ENCODE results near the gene CCDC85C.

The CCDC85C gene

DNA sequence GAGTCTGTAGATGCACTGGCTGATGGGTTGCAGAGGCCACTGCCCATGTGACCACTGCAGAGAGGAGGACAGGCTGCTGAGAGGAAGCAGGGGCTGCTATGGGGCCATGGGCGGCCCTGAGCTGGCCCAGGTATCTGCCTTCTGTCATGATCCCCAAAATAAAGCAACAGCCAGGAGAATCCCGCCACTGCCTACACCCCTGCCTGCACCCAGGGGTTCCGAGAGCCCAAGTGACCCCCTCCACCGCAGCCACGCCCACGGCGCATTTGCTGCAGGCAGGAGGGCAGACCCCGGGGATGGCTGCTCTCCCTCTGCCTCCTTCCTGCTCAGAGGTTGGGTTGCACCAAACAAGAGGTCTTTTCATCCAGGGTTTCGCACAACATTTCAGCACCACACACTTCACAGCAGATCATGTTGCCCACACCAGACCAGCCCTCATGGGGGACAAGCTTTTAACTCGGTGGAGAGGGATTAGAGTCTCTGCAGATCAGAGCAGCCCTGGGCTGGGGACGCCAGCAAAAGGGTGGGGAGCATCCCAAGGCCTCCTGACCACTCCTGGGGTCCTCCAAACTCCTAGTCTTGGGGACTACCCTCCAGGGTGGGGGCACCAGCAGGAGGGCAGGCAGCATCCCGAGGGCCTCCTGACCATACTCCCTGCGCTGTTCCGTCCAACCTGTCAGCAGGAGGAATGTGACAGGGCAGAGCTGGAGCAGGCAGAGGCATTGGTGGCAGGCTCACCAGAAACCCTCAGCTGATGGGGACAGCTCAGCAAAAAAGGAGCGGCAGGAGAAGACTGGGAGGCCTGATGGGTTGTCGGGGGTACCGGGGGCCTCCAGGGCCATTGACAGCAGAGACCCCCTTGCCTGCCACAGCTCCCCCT is 14.1 kb downstream of the CCDC85C start:
- no peak for DNase-seq (ENCODE audit: low read depth)

DNA sequence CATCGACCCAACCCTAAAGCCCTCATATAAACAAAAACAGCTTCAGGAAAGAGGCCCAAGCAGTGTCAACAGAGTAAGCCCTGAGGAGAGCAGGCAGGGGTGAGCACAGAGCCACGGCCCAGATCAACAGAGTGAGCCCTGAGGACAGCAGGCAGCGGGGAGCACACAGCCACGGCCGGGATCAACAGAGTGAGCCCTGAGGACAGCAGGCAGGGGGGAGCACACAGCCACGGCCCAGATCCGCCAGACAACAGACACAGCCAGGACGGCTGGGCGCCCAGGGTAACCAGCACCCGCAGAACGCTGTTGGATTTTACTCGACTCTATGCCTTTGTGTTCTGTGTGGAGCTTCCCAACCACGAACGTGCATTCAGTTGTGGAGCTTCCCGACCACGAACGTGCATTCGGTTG is 15.0 kb downstream of the CCDC85C start:
- no peak for DNase-seq (ENCODE audit: low read depth)

DNA sequence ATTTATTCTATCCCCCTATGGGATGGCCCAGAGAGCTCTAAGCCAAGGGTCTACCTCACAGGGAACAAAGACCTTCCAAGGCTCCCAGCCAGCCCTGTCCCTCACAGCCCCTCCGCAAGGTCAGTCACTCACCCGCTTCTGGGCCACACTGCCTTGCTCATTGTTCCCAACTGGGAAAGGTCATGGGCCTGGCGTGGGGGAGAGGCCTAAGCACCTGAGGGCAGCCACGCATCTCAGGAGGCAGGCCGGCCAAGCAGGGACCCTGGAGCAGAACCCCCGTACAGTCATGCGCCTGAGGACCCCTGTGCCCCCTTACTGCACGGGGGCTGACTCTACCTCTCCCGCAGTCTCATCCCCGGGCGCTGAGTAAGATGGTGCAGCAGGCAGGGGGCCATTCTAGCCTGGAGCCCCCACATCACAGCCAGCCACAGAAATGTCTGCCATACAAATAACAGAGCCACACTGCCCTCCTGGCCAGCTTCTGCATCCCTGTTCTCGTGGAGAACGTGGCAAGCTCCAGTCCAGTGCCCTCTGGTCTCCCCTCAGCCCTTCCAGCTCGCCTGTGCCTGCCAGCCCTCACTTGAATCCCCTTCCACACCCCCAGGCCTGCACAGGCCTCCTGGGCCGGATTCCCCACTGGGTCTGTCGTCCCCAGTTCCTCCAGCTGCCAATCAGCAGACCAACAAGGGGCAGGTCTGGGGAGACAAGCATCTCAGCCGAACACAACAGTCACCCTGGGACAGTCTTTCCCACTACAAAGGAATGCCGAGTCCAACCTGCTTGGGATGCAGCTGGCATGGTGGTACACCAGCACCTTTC is 16.3 kb downstream of the CCDC85C start:
- no peak for DNase-seq (ENCODE audit: low read depth)

DNA sequence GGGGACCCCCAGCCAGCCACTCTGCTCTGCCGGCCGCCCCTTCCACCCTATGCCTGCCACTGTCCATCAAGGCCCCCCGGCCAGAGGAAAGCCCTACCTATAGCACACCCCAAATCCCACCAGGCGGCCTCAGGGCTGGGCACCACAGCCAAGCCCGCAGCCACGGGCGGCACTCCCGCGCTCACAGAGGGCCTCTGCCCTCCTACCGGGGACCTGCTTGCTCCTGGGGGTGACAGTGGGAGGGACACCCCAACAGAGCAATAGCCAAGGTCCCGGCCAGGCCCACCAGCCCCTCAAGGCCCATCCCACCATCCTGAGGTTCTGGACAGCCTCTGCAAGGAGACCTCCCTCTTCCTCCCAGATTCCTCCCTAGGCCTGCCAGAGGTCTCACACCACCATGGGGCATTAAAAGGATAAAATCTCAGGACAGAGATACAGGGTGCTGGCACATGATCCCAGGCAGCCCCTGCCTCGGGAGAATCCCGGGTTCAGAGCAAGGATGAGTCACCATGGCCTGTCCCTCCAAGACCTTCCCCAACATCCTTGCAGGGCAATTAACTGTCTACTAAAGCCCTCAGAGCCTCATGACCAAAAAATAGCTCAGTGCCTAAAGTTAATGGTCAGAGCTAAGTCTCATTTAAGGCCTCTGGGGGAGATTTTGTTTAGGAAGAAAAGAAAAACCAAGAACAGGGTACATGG is 17.1 kb downstream of the CCDC85C start:
- no peak for DNase-seq (ENCODE audit: low read depth)

DNA sequence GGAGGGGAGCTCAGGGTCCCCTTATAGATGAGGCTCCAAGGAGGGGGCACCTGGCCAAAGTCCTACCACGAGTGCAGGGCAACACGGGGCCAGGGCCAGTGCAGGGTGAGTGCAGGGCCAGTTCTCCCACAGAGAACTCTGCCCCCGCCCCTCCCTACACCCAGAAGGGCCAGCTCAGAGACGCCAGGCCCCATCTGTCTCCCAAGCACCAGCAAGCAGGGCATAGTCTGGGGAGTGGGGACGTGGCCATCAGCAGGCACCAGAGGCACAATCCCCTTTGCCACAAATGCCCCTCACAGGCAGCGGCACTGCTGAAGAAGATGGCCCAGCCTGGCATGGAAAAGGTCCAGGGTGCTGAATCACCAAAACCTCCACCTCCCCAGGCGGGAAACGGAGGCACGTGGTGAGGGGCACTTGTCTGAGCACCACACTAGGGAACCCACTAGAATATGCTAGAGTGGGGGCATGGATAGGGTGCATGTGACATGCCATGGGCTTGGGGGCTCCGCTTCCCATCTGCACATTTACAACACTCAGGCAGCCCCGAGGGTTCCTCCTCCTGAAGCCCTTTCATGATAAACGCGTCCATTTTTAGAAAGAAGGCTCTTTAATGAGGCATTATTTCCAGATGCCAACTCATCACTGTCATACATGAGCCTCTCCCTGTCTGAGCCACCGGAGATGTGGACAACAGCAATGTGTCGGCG is 17.8 kb downstream of the CCDC85C start:
- no peak for DNase-seq (ENCODE audit: low read depth)

DNA sequence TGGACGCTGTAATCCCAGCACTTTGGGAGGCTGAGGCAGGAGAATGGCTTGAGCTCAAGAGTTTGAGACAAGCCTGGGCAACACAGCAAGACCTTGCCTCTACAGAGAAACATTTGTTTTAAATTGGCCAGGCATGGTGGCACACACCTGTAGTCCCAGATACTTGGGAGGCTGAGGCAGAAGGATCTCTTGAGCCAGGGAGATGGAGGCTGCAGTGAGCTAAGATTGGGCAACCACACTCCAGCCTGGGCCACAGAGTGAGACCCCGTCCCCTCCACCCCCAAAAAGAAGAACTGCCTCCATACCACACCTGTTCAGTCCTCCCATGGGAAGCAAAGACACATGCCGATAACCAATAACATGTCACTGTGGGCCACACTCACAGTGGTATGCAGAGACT is 19.2 kb downstream of the CCDC85C start:
- DNase-seq (ENCODE audit: low read depth), result no peak

DNA sequence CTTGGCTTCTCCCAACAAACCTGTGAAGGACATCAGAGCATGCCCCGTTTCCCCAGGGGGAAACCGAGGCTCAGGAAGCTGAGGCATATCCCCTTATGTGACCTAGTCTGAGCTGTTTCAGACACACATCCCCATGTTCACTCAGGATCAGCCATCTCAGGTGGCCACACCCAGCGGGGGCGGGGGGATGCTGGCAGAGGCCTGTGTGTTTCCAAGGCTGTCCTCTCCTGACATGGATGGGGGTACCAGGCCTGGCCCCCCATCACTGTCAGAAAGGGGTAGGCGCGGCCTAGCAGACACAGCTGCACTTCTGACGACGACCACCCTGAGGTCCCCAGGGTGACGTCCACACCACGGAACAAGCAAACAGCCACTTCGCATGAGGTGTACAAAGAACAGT is 22.1 kb downstream of the CCDC85C start:
- DNase-seq (ENCODE audit: low read depth), result no peak

DNA sequence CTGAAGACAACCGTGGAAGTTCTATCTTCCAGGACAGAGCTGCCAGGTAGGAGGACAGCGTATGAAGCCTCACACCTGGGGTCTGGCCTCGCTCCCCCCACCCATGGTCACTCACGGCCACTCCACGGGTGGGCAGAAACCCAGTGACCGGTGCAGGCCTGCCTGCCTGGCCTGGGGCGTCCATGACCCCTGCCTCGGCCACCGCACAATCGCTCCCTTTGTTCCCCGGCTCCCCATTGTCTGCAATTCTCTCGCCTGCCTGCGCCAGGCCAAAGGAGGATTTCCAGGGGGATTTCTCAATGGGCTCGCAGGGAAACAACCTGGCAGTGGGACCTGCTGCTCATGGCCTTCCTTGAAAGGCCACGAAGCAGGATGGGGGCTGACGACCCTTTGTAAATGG is 22.6 kb downstream of the CCDC85C start:
- DNase-seq (ENCODE audit: low read depth), result no peak

DNA sequence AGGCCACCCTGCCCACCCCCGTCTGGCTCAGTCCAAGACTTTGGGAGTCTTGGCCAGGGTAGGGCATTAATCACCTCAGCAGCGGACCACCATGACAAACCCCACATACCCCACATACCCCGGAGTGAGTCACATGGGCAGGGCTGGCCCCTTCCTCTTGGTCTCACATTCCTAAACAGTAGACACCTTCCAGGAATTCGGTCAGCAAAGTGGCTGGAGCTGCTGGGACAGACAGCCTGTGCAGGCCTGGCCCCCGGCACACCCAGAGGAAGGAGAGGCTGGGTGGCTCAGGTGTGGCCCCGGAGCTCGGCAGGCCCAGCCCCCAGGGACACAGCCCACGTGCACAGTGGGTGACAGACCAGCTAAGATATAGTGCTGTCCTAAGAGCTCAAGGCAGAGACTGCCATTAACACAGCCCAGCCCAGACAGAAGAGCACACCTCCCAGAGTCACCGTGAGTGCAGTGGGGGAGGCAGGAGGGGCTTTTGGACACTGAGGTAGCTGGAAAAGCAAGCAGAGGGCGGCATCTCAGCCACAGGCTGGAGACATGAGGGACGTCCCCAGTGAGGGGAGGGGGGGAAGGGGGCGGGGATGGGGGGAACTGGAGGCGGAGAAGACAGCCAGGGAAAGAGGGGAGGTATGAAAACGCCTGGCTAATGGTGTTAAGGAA is 24.0 kb downstream of the CCDC85C start:
- no peak for DNase-seq (ENCODE audit: low read depth)

DNA sequence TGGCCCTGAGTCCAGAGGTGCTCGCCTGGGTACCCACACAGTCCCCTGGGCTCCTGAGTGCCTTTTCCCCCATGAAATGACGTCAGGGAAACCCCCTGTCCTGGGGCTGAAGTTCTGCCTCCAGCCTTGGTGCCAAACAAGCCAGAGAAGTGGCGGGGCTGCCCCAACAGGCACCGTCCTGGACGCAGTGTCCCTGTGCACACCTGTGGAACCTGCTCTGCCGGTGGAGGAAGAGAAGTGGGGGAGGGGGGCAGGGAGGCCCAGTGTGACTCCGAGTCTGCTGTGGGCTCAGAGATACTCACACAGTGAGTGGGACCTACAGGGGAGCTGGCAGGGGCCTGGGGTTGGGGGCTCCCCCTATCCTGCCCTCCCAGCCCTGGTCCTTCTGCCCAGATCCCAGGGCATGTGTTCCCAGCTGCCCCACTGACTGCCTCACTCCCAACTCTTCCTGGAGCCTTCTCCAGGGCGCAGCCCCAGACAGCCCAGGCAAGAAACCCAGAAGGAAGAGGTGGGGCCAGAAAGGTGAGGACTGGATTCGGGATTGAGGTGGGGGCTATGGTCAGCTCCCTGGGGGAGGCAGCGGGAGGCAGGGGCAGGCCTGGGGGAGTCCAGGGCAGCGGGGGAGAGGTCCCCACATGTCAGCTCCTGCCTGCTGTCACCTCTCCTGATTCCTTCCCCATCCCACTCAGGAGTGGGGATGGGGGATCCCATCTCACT is 24.7 kb downstream of the CCDC85C start:
- no peak for DNase-seq (ENCODE audit: low read depth)

DNA sequence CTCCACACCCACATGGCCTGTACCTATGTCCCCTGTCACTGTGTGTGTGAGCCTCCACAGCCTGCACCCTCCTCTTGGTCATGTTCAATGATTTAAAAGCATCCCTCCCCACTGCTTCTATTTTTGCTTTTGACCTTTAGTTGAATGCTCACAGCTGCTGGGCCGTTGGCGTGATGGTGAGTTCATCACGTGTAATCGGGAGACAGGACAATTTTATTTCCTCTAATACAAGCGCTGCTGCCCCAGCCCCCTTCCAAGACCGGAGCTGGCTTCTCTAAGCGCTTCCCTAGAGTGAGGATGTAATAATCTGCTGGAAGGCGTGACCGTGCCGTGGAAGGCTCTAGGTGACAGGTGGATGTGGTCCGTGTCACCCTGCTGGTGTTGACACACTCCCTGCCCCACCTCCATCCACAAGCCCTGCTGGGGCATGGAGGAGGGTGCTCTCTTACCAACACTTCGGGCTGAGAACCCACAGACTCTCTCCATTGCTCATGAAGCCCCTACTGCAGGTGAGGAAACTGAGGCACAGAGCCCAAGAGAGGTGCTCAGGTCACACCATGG is 25.4 kb downstream of the CCDC85C start:
- DNase-seq (ENCODE audit: low read depth), result no peak

DNA sequence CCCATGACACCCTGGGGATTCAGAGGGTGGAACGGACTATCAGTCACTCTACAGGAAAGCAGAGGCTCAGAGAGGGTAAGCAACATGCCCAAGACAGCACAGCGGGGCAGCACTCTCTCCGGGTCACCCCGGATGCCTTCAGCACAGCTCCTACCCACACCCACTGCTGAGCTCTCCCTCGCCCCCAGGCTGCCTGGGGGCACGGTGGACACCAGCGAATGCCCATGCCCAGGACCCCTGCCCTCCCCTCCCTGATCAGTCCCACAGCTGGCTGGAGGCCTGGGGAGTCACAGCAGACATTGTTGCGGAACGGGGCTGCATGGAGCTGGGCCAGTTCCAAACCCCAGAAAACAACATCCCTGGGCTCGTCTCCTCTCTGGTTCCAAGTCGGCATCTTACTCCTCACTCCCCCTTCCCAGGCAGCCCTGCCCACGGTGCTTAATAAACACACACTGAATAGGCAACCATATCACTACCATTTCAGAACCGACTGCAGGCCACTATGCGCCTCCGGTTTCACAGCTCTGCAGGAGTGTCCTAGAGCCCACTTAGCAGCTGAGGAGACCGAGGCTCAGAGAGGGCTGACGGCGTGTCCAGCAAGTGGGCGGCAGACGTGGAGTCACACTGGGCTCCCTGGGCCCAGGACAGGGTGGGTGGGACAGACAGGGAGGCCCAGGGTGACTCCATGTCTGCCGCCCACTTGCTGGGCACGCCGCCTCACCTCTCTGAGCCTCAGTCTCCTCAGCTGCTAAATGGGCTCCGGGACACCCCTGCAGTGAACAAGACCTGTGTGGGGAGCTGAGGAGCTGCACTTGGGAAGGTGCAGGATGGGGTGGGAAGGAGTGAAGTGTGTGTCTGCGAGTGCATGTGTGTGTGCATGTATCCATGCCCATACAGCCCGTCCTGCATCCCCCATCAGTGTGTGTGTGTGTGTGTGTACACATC is 27.0 kb downstream of the CCDC85C start:
- DNase-seq (ENCODE audit: low read depth), result no peak

DNA sequence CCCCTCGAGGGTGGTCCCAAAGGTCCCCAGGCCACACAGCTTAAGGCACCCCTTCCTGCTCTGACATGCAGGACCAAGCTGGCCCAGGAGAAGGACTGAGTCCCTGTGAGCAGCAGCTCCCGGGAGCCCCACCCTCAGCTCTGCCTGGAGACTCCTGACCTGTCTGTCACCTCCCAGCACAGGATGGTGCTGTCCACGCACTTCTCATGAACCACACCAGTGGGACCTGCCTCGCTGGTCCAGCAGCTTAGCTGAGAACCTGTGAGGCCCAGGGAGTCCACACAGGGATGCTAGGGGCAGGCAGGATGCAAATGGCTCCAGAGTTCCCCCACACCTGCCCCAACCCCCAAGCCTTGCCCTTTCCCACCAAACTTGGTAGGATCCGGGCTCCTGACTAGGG is 27.7 kb downstream of the CCDC85C start:
- DNase-seq (ENCODE audit: low read depth), result no peak

DNA sequence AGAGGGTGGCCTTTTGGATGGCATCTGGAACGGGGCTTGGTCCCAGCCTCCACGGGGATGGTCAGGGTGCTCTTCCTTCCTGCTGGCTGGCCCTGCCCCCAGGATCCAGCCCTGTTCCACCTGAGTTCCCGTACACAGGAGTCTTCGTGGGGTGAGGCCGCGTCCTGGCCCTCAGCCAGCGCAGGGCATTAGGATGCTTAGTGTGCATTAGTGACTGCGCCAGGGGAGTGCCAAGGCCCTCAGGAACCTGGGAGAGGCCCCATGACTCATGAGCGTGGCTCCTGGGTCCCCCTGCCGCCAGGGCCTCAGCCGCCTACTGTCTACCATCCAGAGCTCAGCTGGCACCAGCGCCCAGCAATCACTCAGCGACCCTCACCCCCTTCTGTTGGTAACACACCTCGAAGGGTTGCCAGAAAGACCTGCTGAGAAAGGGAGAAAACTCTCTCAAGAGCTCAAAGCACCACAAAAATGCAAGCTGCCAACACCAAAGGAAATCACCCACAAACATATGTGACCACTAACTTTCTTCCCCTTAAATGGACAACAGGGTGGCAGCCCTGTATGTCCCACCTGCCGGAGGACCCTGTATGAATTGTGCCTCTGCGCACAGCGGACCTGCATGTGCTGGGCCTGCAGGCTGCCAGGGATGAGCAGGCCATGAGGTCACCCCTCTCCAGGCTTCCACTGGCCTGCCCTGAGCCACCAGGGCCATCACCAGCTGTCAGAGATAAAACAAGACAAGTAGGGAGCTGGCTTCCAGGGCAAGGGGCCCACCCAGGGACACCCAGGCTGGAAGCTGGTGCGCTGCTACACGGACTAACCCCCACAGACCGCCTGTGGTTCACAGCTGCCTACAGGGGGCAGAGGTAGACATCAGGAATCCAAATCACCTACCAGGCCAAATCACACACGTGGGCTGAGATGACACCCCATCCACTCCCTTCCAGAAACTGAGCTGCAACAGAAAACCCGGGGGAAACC is 28.7 kb downstream of the CCDC85C start:
- DNase-seq (ENCODE audit: low read depth), result no peak

DNA sequence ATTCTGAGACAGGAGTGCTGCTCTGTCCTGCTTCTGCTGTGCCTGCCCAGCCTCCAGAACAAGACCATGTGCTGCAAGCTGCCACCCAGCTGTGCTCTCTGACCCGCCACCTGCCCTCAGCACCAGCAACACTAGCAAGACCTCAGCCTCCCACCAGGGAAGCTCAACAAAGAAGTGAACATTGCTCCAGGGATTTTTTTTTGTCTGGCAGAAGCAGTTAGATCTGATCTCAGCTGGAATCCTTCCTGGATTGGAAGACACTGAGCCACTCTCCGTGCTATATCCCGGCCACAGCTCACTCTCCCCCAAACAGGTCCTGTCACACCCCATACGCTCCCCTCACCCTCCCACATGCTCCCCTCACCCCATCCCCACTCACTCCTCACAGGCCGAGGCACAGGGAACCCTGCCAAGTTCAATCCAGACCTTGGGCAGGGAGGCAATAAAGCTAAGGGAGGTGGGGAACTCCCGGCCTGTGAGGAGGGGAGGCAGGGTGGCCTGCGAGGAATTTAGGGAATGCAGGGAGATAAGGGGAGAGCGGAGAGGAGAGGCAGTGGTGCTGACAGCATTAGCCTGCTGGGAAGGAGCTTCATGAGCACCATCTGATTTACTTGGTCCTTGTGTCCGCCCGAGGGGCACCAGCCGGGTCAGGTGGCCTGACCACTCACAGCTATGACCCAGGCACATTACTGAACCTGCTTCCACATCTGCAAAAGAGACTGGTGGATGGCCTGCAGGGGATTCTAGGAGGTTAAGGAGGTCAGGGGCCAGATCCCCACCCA is 29.7 kb downstream of the CCDC85C start:
- DNase-seq (ENCODE audit: low read depth), result no peak

DNA sequence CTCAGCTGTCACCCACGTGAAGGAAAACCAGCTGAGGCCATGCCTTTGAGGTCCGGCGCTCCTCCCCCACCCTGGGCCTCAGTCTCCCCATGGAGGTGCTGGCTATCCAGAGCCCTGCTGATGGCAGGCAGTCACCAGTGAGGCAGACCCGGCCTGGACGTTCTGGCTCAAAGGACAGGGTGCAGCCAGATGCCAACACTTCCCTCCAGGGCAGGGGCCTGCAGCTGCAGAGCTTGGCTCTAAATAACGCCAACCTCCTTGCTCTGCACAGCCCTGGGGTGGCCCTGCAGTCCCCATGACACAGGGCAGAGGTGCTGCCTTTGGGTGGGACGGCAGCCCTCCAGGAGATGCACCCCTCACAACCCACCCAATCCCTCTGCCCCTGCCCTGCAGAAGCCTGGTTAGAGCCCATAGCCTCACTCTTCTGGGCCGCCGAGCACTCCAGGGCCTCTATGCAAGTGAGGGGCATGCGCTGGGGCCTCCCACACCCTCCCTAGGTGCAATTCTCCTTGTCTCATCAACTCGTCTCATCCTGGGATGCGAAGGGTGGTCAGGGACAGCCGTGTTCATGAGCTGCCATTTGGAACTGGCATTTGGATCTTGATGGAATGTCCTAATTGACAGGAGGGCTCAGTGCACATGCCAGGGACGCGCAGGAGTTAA is 30.4 kb downstream of the CCDC85C start:
- DNase-seq (ENCODE audit: low read depth), result no peak

DNA sequence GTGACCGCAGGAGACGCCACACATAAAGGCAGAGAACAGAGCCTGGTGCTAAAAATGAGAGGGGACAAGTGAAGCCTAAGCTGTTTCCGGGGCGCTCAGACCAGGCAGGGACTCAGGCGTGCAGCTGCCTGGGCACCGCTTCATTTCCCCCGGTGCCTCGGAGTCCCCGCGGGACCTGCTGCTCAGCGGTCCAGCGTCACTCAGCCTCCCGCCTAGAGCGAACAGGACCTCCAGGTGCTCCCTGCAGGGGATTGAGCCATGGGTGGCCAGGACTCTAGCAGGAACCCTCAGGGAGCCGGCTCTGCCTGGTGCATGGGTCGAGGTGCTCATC is 31.0 kb downstream of the CCDC85C start:
- DNase-seq (ENCODE audit: low read depth), result no peak
